H1 (cell line): ENCODE data around the gene LPP. TPM values are rescaled to one million over a fixed set of nuclear protein-coding genes. Genes with fewer than 3 reads are reported as not detected.

Experiments
- BRCA1 ChIP-seq: IDR thresholded peaks from 2 replicates; pipeline ENCODE4 v1.6.1; 2012; ENCODE audit warnings: low read depth, low read length, improper control_type of control experiment
- CHD1 ChIP-seq: IDR thresholded peaks from 2 replicates; pipeline ENCODE4 v1.6.1; 2012; ENCODE audit warnings: low read depth, low read length, improper control_type of control experiment
- CHD2 ChIP-seq: IDR thresholded peaks from 2 replicates; pipeline ENCODE4 v1.6.1; 2012; ENCODE audit warnings: low read length, improper control_type of control experiment
- CHD7 ChIP-seq: fragments of 300-600 bp; sonication (generic); IDR thresholded peaks from 2 replicates; pipeline ENCODE4 v1.7.1; 2012; ENCODE audit warnings: low read length, moderate library complexity, mild to moderate bottlenecking, inconsistent platforms; ENCODE audit not compliant: insufficient replicate concordance
- CREB1 ChIP-seq: IDR thresholded peaks from 2 replicates; pipeline ENCODE4 v1.6.1; 2012; ENCODE audit warnings: inconsistent platforms
- FOSL1 ChIP-seq: IDR thresholded peaks from 2 replicates; pipeline ENCODE4 v1.6.1; 2011; ENCODE audit warnings: mild to moderate bottlenecking, low read depth, low read length, moderate library complexity; ENCODE audit not compliant: insufficient read depth
- HDAC6 ChIP-seq: IDR thresholded peaks from one replicate; pipeline ENCODE4 v1.7.1; 2012; ENCODE audit warnings: low read depth, mild to moderate bottlenecking, inconsistent platforms, low read length, moderate library complexity
- JUND ChIP-seq: IDR thresholded peaks from 2 replicates; pipeline ENCODE4 v1.6.1; 2011; ENCODE audit warnings: mild to moderate bottlenecking, improper control_type of control experiment, low read length
- NANOG ChIP-seq: IDR thresholded peaks from 2 replicates; pipeline ENCODE4 v1.6.1; 2011; ENCODE audit warnings: low read length, low read depth, mild to moderate bottlenecking, inconsistent platforms; ENCODE audit not compliant: insufficient read depth, poor library complexity, severe bottlenecking
- POLR2A ChIP-seq, 2 experiments: IDR thresholded peaks; 1 replicate in 1 of 2; 2 replicates in 1 of 2; pipeline ENCODE4 v1.6.1; 2011; ENCODE audit warnings: low read depth in 2 of 2, low read length in 2 of 2, mild to moderate bottlenecking in 2 of 2; ENCODE audit errors: control extremely low read depth in 1 of 2
- POLR2AphosphoS5 ChIP-seq: IDR thresholded peaks from 2 replicates; pipeline ENCODE4 v1.6.1; 2011; ENCODE audit warnings: low read depth, low read length
- SIRT6 ChIP-seq: IDR thresholded peaks from one replicate; pipeline ENCODE4 v1.7.1; 2012; ENCODE audit warnings: low read length, inconsistent platforms
- SRF ChIP-seq: IDR thresholded peaks from 2 replicates; pipeline ENCODE4 v1.6.1; 2011; ENCODE audit warnings: mild to moderate bottlenecking, low read depth, low read length, moderate library complexity
- TAF1 ChIP-seq: IDR thresholded peaks from 2 replicates; pipeline ENCODE4 v1.6.1; 2011; ENCODE audit warnings: mild to moderate bottlenecking, low read depth, low read length
- TEAD4 ChIP-seq: IDR thresholded peaks from 2 replicates; pipeline ENCODE4 v1.6.1; 2012; ENCODE audit warnings: low read depth, low read length, inconsistent platforms, mixed read lengths
- polyA plus RNA-seq, 7 experiments: library from polyadenylated mRNA; depleted of rRNA in 3 of 7; stranded (reverse) in 5 of 7; unstranded in 2 of 7; fragments of >200 nt in 5 of 7; fragments of 200-250 nt in 2 of 7; gene quantifications; 1 replicate in 5 of 7; 2 replicates in 1 of 7; 4 replicates in 1 of 7; pipeline versions ENCODE4 v1.2.1 to v1.2.3, GENCODE V29; 2011 to 2013; ENCODE audit warnings: missing spikeins in 2 of 7, mixed read lengths in 2 of 7
- total RNA-seq: library from RNA; stranded (reverse); fragmentation: NEBNext Ultra II Directional; extraction: Animal tissue kit (Norgen Biotek cat#: 25700); gene quantifications from 2 replicates; pipeline ENCODE4 v1.2.1, GENCODE V29; 2021

LPP gene
- total and polyA plus RNA-seq, 2 of the 8 experiments (the other 6 are each of a cell fraction or from before 2014, with no cell fraction given), result 10.0 to 53.3 TPM

DNA sequence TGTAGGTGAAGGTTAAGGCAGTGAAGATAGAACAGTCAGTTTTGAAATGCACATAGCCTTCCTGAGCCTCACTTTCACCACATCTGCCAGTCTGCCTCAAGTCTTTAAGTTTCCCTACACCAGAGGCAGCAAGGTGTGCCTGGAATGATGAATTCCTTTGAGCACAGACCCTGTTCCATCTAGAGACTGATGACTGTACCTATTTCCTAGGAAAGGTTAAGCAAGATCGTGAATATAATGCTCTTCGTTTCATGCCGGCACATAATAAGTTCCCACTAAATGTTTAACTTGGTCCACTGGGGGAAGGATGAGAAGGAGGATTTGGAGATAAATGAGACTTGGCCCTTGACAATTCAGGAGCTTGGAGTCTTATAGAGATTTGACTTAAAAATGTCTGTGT, 141.9 kb downstream of the LPP start (continued):
- no peak for TF ChIP-seq CHD7
- TF ChIP-seq TAF1, result no peak
- no peak for TF ChIP-seq BRCA1
- no peak for TF ChIP-seq HDAC6
- no peak for TF ChIP-seq FOSL1
- no peak for TF ChIP-seq CHD1
- no peak for TF ChIP-seq NANOG
- TF ChIP-seq SIRT6, result no peak
- no peak for TF ChIP-seq CREB1
- no peak for TF ChIP-seq TEAD4
- no peak for TF ChIP-seq POLR2A (IDR thresholded peaks at IDR 0.05; ENCODE audit: control extremely low read depth in 1 of 2, low read depth in 2 of 2, low read length in 2 of 2)
- TF ChIP-seq CHD2, result no peak
- TF ChIP-seq POLR2AphosphoS5, result no peak
- TF ChIP-seq JUND, result no peak
- no peak for TF ChIP-seq SRF
